ENCODE measurements around the gene HSD17B12. TPM values are rescaled to one million over a fixed set of nuclear protein-coding genes. Genes with fewer than 3 reads are reported as not detected.

Gene HSD17B12
- total RNA-seq, 2 experiments from 2014 or later = 70.9 to 138 TPM

DNA sequence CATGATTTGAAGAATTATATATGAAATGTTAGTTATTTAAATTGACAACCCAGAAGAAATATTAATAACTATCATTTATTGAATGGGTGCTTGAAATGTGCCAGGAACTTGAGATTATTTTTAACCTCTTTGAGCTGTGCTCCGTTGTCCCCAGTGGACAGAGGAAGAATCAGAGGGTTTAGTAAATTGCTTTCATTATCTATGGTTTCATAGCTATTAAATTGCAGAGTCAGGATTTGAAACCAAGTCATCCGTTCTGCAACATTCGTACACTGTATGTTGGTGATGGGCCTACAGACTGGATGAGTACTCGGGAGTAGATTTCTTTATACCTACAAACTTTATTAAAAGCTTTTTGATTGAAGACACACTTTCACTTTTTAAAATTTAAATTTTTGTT is 4.9 kb downstream of the HSD17B12 start:
- Histone ChIP-seq H3K27ac (ENCODE audit: low read depth, low read length, poor library complexity, severe bottlenecking) (no peak overlapping the region), H3K79me2 (ENCODE audit: insufficient read depth, low read depth, low read length) (peaks cover 95% of the 10 kb centered on the region), H3K4me3 (ENCODE audit: low read depth, low read length, poor library complexity, severe bottlenecking) (no peak overlapping the region), H3K4me1 (ENCODE audit: insufficient read depth, low read length, poor library complexity, severe bottlenecking) (peaks cover 58% of the 10 kb centered on the region), H3K9me3 (ENCODE audit: low read length) (no peaks in the 10 kb centered on the region; the same call in 1 of the 2 replicates), H4K20me1 (ENCODE audit: insufficient read depth, low read length) (peaks cover 15% of the 10 kb centered on the region; the same call in 1 of the 2 replicates), H3K4me2 (ENCODE audit: low read length) (peak overlapping the region; percentile 54), H2AFZ (ENCODE audit: low read length) (no peak overlapping the region), H3K9me2 (ENCODE audit: insufficient read depth, low read length) (no peaks in the 10 kb centered on the region), H3K36me3 (ENCODE audit: insufficient read depth, low read length) (peaks cover 74% of the 10 kb centered on the region)
- TF ChIP-seq, protein P1, sequence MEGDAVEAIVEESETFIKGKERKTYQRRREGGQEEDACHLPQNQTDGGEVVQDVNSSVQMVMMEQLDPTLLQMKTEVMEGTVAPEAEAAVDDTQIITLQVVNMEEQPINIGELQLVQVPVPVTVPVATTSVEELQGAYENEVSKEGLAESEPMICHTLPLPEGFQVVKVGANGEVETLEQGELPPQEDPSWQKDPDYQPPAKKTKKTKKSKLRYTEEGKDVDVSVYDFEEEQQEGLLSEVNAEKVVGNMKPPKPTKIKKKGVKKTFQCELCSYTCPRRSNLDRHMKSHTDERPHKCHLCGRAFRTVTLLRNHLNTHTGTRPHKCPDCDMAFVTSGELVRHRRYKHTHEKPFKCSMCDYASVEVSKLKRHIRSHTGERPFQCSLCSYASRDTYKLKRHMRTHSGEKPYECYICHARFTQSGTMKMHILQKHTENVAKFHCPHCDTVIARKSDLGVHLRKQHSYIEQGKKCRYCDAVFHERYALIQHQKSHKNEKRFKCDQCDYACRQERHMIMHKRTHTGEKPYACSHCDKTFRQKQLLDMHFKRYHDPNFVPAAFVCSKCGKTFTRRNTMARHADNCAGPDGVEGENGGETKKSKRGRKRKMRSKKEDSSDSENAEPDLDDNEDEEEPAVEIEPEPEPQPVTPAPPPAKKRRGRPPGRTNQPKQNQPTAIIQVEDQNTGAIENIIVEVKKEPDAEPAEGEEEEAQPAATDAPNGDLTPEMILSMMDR (conservative IDR thresholded peaks at IDR 0.05; ENCODE audit: low read length) = 0 out of 2 replicates have a peak, but pooled peaks have one; percentile 21
- no peak for TF ChIP-seq EZH2phosphoT487 (IDR thresholded peaks at IDR 0.05; ENCODE audit: borderline replicate concordance, low read depth, low read length)
- CTCF ChIA-PET (ENCODE audit: unreplicated experiment) = no interaction called here
- intact Hi-C loops (cut with micrococcal nuclease; ENCODE audit: unreplicated experiment) = no loop called here
- no TSS peak for BruUV-seq (replicated peaks)
- DNase-seq (ENCODE audit: low spot score) = no peak
- POLR2A ChIA-PET = interaction anchor here (0.9 kb wide), 1 partner anchor 9 kb away, joined by 3 read pairs; no protein-coding TSS in a partner anchor

DNA sequence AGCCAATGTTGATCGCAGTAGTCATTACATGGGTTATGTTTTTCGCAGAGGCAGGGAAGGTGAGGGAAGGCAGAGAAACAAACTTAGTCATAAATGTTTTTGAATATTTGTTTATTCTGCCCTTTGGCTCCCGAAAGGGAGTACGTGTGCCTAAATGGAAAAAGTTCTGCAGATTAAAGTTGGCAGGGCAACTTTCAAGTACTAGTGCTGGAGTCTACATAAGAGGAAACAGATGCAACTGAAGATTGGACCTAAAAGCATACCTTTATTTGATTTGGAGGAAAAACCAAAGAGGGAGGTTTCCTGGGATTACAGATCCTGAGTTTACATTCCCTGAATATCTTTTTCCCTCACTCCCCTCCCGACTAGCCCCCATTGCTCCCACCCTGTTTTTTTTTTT is 5.7 kb downstream of the HSD17B12 start:
- H3K79me2 ChIP-seq (ENCODE audit: insufficient read depth, low read depth, low read length) = peaks cover 99% of the 10 kb centered on the region
- H3K9me2 ChIP-seq (ENCODE audit: insufficient read depth, low read length) = no peaks in the 10 kb centered on the region
- H3K4me2 ChIP-seq (ENCODE audit: low read length) = no peak overlapping the region
- H3K36me3 ChIP-seq (ENCODE audit: insufficient read depth, low read length) = peaks cover 82% of the 10 kb centered on the region
- intact Hi-C loops (cut with micrococcal nuclease; ENCODE audit: unreplicated experiment) = no loop called here
- ChIA-PET POLR2A (interaction anchor here (0.6 to 1.2 kb wide), 6 partner anchors 11 to 1396 kb away, joined by 3 to 4 read pairs (median 3); no protein-coding TSS in a partner anchor), CTCF (ENCODE audit: unreplicated experiment) (no interaction called here)
- no peak for DNase-seq (ENCODE audit: low spot score)
- no peak for TF ChIP-seq EZH2phosphoT487 (IDR thresholded peaks at IDR 0.05; ENCODE audit: borderline replicate concordance, low read depth, low read length)
- TF ChIP-seq, protein P1 (conservative IDR thresholded peaks at IDR 0.05; ENCODE audit: low read length) = no peak
- peaks cover 66% of the 10 kb centered on the region for H3K4me1 ChIP-seq (ENCODE audit: insufficient read depth, low read length, poor library complexity, severe bottlenecking)
- H3K27ac ChIP-seq (ENCODE audit: low read depth, low read length, poor library complexity, severe bottlenecking) = no peak overlapping the region
- H4K20me1 ChIP-seq (ENCODE audit: insufficient read depth, low read length) = peaks cover 15% of the 10 kb centered on the region; the same call in 1 of the 2 replicates
- H3K9me3 ChIP-seq (ENCODE audit: low read length) = no peaks in the 10 kb centered on the region; the same call in 1 of the 2 replicates
- H2AFZ ChIP-seq (ENCODE audit: low read length) = no peak overlapping the region
- H3K4me3 ChIP-seq (ENCODE audit: low read depth, low read length, poor library complexity, severe bottlenecking) = no peak overlapping the region
- BruUV-seq (replicated peaks) = no TSS peak

DNA sequence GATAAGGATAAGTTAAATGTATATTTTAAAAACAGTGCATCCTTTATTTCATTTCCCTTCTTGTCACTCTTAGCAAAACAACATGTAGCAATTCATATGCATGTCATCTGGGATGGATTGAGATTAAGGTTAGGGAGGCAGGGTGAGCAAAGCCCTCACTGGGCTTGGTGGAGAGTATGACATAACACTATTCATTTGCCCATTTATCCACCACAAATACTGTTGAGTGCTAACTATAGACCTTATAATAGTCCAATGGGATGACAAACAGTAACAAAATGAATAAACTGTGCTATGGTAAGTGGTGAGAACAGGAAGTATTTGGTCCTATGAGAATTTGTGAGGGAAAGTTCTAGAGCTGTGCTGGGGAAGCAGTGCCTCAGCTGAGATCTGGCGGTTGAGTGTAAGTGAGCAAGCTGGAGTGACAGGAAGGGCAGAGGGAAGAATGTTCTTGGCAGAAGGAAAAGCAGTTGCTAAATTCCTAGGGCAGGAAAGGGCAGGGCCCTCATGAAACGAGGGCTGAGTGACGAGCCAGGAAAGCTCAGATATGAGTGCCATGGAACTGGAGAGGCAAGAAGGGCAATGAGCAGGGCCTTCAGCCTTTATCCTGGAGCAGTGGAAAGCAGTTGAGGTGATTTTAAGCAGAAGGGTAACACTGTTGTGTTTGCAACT is 6.7 kb downstream of the HSD17B12 start:
- TF ChIP-seq, protein P1 (conservative IDR thresholded peaks at IDR 0.05; ENCODE audit: low read length) = no peak
- TF ChIP-seq EZH2phosphoT487 (IDR thresholded peaks at IDR 0.05; ENCODE audit: borderline replicate concordance, low read depth, low read length) = no peak
- Histone ChIP-seq H3K4me3 (ENCODE audit: low read depth, low read length, poor library complexity, severe bottlenecking) (no peak overlapping the region), H3K27ac (ENCODE audit: low read depth, low read length, poor library complexity, severe bottlenecking) (no peak overlapping the region), H4K20me1 (ENCODE audit: insufficient read depth, low read length) (peaks cover 15% of the 10 kb centered on the region; the same call in 1 of the 2 replicates), H3K79me2 (ENCODE audit: insufficient read depth, low read depth, low read length) (peaks cover 99% of the 10 kb centered on the region), H2AFZ (ENCODE audit: low read length) (no peak overlapping the region), H3K36me3 (ENCODE audit: insufficient read depth, low read length) (peaks cover 92% of the 10 kb centered on the region), H3K9me2 (ENCODE audit: insufficient read depth, low read length) (no peaks in the 10 kb centered on the region), H3K9me3 (ENCODE audit: low read length) (no peaks in the 10 kb centered on the region; the same call in 1 of the 2 replicates), H3K4me1 (ENCODE audit: insufficient read depth, low read length, poor library complexity, severe bottlenecking) (peaks cover 77% of the 10 kb centered on the region), H3K4me2 (ENCODE audit: low read length) (0 out of 2 replicates have a peak overlapping the region, but pooled peaks have one; percentile 11)
- ChIA-PET CTCF (ENCODE audit: unreplicated experiment) (no interaction called here), POLR2A (interaction anchor here (0.7 to 1.2 kb wide), 7 partner anchors 10 to 1395 kb away, joined by 3 to 4 read pairs (median 3); no protein-coding TSS in a partner anchor)
- intact Hi-C loops (cut with micrococcal nuclease; ENCODE audit: unreplicated experiment) = no loop called here
- BruUV-seq (replicated peaks) = no TSS peak
- DNase-seq (ENCODE audit: low spot score) = no peak

Measured in OCI-LY7 (cell line).